ENCODE data around the gene HEATR5A. TPM values are rescaled to one million over a fixed set of nuclear protein-coding genes. Genes with fewer than 3 reads are reported as not detected.
A peak's percentile ranks its signal among the peaks of the same experiment; 100 is the strongest.
"Not testable (repeated sequence)": the region's sequence is repeated elsewhere in the genome, so short reads cannot be mapped to it uniquely, and the experiment has no call there.

HEATR5A gene
- 10 to 100 TPM; 31.7 to 36.4 TPM for total RNA-seq
- 9.7 TPM for polyA plus RNA-seq (2013, experiment 1 of 2)
- 10.4 TPM for polyA plus RNA-seq (2013, experiment 2 of 2)
- long read RNA-seq, experiment 1, partial matches to known transcripts: 0 of 6 reads
- long read RNA-seq, experiment 1, other reads (novel, unspliced or antisense): 5 of 6 reads
- long read RNA-seq, experiment 2, full-length matches to known transcripts: 3 of 23 reads
- long read RNA-seq, experiment 2, partial matches to known transcripts: 10 of 23 reads
- long read RNA-seq, experiment 2, other reads (novel, unspliced or antisense): 10 of 23 reads
- long read RNA-seq, experiment 3, partial matches to known transcripts: 22 of 29 reads
- long read RNA-seq, experiment 3, other reads (novel, unspliced or antisense): 7 of 29 reads
- long read RNA-seq, experiment 4: 0 reads

DNA sequence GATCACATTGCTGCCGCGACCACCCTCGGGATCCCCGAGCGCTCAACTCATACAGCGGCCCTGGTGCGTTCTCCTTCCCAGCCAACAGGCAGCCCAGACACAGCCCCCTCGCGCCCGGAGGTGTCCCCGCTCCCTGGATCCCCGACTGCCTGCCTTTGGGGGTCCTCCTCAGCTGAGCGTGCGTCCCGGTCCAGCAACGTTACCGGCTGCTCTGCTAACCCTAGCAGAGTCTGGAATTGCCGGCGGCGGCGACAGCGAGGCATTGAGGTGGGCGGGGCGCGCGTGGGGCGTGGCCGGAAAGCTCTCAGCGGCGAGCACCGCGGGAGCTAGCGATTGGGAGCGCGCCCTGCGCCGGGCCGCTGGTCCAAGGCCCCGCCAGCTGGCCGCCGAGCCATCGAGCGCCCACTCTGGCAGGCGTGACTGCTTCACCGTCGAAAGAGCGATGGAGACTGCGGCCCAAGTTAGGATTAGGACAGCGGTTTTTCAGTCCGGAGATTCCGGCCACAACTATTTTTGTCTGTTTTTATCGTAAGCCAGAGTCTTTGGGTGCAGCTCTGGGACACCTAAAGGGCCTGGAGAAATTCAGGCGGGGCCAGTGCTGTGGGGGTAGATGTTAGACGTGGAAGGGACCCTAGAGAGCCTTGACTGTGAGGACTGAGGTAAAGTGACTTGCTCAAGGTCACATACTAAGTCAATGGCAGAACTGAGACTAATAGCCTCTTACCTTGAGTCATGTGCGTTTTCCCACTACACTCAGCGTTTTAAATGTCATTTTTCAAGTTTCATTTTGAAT, at the start of gene HEATR5A:
Gene HEATR5A (minus strand): TSS at position 232 of the 793 bp plus-strand sequence. CDS start 17,575 bp downstream, outside the sequence.
- Histone ChIP-seq H3K27ac (ENCODE audit: low read depth, low read length) (peak within 1 kb of the TSS; percentile 80), H3K9ac (ENCODE audit: extremely low read depth, low read length, poor library complexity, severe bottlenecking) (peak within 1 kb of the TSS; percentile 75), H3K27me3 (ENCODE audit: control insufficient read depth, insufficient read depth, low read length, poor library complexity, severe bottlenecking) (no peaks in the 10 kb centered on the region), H3K4me3 (ENCODE audit: low read length) (peak within 1 kb of the TSS; percentile 97), H3K36me3 (ENCODE audit: control insufficient read depth, insufficient read depth, low read length) (no peaks in the 10 kb centered on the region), H3K9me3 (ENCODE audit: control insufficient read depth, low read length) (no peaks in the 10 kb centered on the region), H3K4me1 (ENCODE audit: control insufficient read depth, insufficient read depth, low read length) (no peaks in the 10 kb centered on the region)
- Mint-ChIP-seq H3K9me3 (no peaks in the 10 kb centered on the region), H3K4me3 (peak within 1 kb of the TSS; percentile 94), H3K27ac (peak within 1 kb of the TSS; percentile 95), H3K27me3 (ENCODE audit: insufficient read depth) (no peaks in the 10 kb centered on the region), H3K36me3 (ENCODE audit: low read depth) (peaks cover 3% of the 10 kb centered on the region), H3K4me1 (peaks cover 11% of the 10 kb centered on the region)
- DNase-seq: peak; percentile 98
- 5 to 9% methylated on average over 26 to 56 of the region's 56 CpGs for WGBS, 2 experiments (ENCODE audit: insufficient coverage in 1 of 2, insufficient read length in 1 of 2)
- TF ChIP-seq, protein P1, sequence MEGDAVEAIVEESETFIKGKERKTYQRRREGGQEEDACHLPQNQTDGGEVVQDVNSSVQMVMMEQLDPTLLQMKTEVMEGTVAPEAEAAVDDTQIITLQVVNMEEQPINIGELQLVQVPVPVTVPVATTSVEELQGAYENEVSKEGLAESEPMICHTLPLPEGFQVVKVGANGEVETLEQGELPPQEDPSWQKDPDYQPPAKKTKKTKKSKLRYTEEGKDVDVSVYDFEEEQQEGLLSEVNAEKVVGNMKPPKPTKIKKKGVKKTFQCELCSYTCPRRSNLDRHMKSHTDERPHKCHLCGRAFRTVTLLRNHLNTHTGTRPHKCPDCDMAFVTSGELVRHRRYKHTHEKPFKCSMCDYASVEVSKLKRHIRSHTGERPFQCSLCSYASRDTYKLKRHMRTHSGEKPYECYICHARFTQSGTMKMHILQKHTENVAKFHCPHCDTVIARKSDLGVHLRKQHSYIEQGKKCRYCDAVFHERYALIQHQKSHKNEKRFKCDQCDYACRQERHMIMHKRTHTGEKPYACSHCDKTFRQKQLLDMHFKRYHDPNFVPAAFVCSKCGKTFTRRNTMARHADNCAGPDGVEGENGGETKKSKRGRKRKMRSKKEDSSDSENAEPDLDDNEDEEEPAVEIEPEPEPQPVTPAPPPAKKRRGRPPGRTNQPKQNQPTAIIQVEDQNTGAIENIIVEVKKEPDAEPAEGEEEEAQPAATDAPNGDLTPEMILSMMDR (conservative IDR thresholded peaks at IDR 0.05): peak; percentile 48

DNA sequence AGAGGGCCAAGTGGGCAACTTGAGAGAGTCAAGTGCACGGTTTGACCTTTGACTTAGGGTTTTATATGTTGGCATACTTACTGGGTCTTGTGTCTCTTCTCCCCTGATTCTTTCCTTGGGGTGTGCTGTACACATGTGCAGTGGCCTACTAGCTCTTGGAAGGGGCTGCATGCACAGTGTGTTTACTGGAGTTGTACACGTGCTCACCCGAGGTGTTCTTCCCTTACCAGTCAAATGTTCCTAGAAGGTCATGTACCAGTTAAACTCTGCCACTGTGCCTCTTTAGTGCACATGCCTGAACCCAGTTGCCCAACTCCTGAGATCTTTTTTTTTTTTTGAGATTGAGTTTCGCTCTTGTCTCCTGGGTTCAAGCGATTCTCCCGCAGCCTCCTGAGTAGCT, 46.2 kb upstream of the HEATR5A start:
- Histone ChIP-seq H3K27ac (ENCODE audit: low read depth, low read length) (no peak overlapping the region), H3K9me3 (ENCODE audit: control insufficient read depth, low read length) (no peaks in the 10 kb centered on the region), H3K4me1 (ENCODE audit: control insufficient read depth, insufficient read depth, low read length) (no peaks in the 10 kb centered on the region), H3K27me3 (ENCODE audit: control insufficient read depth, insufficient read depth, low read length, poor library complexity, severe bottlenecking) (no peaks in the 10 kb centered on the region), H3K9ac (ENCODE audit: extremely low read depth, low read length, poor library complexity, severe bottlenecking) (no peak overlapping the region), H3K36me3 (ENCODE audit: control insufficient read depth, insufficient read depth, low read length) (no peaks in the 10 kb centered on the region), H3K4me3 (ENCODE audit: low read length) (no peak overlapping the region)
- H3K4me3 Mint-ChIP-seq: no peak overlapping the region
- no peaks in the 10 kb centered on the region for H3K9me3 Mint-ChIP-seq
- TF ChIP-seq, protein P1 (conservative IDR thresholded peaks at IDR 0.05): no peak
- no peaks in the 10 kb centered on the region for H3K27me3 Mint-ChIP-seq (ENCODE audit: insufficient read depth)
- WGBS, 2 experiments (ENCODE audit: insufficient coverage in 1 of 2, insufficient read length in 1 of 2): 92 to 94% methylated on average over 6 of the region's 6 CpGs
- DNase-seq: no peak
- H3K27ac Mint-ChIP-seq: no peak overlapping the region
- H3K4me1 Mint-ChIP-seq: no peaks in the 10 kb centered on the region
- no peaks in the 10 kb centered on the region for H3K36me3 Mint-ChIP-seq (ENCODE audit: low read depth)

DNA sequence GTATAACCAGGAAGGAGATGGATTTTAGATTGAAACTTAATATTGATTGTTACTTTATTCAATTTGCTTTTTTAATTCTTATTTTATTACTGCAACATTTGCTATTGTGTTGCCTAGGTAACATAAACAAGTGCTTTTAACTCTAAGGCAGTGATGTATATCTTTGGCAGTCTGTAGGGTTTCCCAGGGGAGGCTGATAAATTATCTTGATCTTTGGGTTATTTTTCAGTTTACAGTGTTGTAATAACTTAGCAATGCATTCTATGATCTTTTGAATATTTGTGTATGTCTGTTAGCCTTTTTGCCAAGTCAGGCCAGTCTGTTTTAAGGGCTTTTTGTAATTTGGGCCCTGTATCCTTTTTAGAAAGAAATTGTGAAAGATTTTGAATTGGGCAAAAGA, 44.8 kb upstream of the HEATR5A start:
- H3K4me1 ChIP-seq (ENCODE audit: control insufficient read depth, insufficient read depth, low read length): no peaks in the 10 kb centered on the region
- H3K27ac ChIP-seq (ENCODE audit: low read depth, low read length): no peak overlapping the region
- H3K36me3 Mint-ChIP-seq (ENCODE audit: low read depth): no peaks in the 10 kb centered on the region
- H3K4me3 Mint-ChIP-seq: no peak overlapping the region
- H3K4me3 ChIP-seq (ENCODE audit: low read length): no peak overlapping the region
- no peaks in the 10 kb centered on the region for H3K4me1 Mint-ChIP-seq
- H3K36me3 ChIP-seq (ENCODE audit: control insufficient read depth, insufficient read depth, low read length): no peaks in the 10 kb centered on the region
- H3K27me3 Mint-ChIP-seq (ENCODE audit: insufficient read depth): no peaks in the 10 kb centered on the region
- no peak for DNase-seq
- H3K9ac ChIP-seq (ENCODE audit: extremely low read depth, low read length, poor library complexity, severe bottlenecking): no peak overlapping the region
- no peaks in the 10 kb centered on the region for H3K9me3 ChIP-seq (ENCODE audit: control insufficient read depth, low read length)
- no peak overlapping the region for H3K27ac Mint-ChIP-seq
- no peaks in the 10 kb centered on the region for H3K27me3 ChIP-seq (ENCODE audit: control insufficient read depth, insufficient read depth, low read length, poor library complexity, severe bottlenecking)
- no peaks in the 10 kb centered on the region for H3K9me3 Mint-ChIP-seq
- TF ChIP-seq, protein P1 (conservative IDR thresholded peaks at IDR 0.05): no peak

DNA sequence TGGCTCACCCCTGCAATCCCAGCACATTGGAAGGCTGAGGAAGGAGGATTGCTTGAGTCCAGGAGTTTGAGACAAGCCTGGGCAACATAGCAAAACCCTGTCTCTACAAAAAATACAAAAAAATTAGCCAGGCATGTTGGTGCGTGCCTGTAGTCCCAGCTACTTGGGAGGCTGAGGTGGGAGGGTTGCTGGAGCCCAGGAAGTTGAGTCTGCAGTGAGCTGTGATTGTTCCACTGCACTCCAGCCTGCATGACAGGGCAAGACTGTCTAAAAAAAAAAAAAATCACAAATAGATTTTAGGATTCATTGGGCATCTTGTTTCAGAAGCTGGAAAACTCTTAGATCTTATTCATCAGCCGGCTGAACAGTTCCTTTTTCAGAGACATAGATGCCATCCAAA, 42.1 kb upstream of the HEATR5A start:
- H3K4me3 ChIP-seq (ENCODE audit: low read length); H3K4me1 ChIP-seq (ENCODE audit: control insufficient read depth, insufficient read depth, low read length); H3K27me3 Mint-ChIP-seq (ENCODE audit: insufficient read depth); H3K9ac ChIP-seq (ENCODE audit: extremely low read depth, low read length, poor library complexity, severe bottlenecking); H3K9me3 Mint-ChIP-seq; H3K27ac ChIP-seq (ENCODE audit: low read depth, low read length); H3K27me3 ChIP-seq (ENCODE audit: control insufficient read depth, insufficient read depth, low read length, poor library complexity, severe bottlenecking); DNase-seq; H3K36me3 Mint-ChIP-seq (ENCODE audit: low read depth); H3K4me3 Mint-ChIP-seq; H3K9me3 ChIP-seq (ENCODE audit: control insufficient read depth, low read length); H3K27ac Mint-ChIP-seq; H3K36me3 ChIP-seq (ENCODE audit: control insufficient read depth, insufficient read depth, low read length): not testable (repeated sequence)
- H3K4me1 Mint-ChIP-seq: peaks cover 12% of the 10 kb centered on the region
- 88 to 89% methylated on average over 1 to 2 of the region's 2 CpGs for WGBS, 2 experiments (ENCODE audit: insufficient coverage in 1 of 2, insufficient read length in 1 of 2)

All from endodermal cell (in vitro differentiated cells).